GM21529 (cell line): ENCODE results near the gene GLCE.
"Not testable (repeated sequence)": the region's sequence is repeated elsewhere in the genome, so short reads cannot be mapped to it uniquely, and the experiment has no call there.

Source experiments
- ATAC-seq: cut with Tn5 transposase; IDR thresholded peaks from one replicate; pipeline ENCODE4 v1.9.1; 2021; ENCODE audit not compliant: unreplicated experiment

The GLCE gene

GRCh38 chr15:69271217-69271616 is 110.8 kb downstream of the GLCE start:
- ATAC-seq, result no peak

DNA sequence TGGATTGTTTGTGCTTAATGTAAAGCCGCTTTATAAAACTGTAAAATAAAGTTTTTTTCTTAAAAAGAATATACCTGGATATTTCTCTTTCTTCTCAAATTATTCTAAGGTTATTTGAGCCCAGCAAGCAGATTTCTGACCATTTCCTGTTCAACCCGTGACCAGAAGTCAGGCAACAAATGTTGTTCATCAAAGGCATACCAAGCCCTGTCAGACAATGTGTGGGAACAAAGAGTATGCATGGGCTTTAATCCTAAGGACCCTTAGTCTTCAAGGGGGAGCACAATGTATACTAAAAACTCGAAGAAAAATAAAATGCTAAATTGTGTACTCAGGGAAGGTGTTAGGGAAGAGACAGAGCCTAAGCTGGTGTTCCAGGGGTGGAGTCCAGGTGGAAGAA is 111.7 kb downstream of the GLCE start:
- no peak for ATAC-seq

- no peak for ATAC-seq
Measured at GRCh38 chr15:69272891-69273290, 112.5 kb downstream of the GLCE start.

GRCh38 chr15:69275074-69275670 is 114.7 kb downstream of the GLCE start:
- no peak for ATAC-seq

GRCh38 chr15:69275933-69276560 is 115.6 kb downstream of the GLCE start:
- no peak for ATAC-seq

GRCh38 chr15:69277316-69277715 is 116.9 kb downstream of the GLCE start:
- no peak for ATAC-seq

DNA sequence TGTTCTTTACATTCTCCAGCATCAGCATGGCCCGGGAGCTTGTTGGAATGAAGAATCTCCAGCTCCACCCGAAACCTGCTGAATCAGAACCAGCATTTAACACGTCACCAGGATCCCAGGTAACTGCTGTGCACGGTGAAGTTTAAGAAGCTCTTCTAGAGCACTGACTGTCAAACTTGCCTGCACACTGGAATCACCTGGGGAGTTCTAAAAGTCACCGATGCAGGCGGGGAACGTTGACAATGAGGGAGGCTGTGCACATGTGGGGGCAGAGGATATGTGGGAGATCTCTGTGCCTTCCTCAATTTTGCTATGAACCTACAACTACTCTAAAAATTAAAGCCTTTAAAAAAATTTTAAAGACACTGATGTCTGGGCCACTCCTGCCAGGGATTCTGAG is 119.2 kb downstream of the GLCE start:
- ATAC-seq, result no peak

DNA sequence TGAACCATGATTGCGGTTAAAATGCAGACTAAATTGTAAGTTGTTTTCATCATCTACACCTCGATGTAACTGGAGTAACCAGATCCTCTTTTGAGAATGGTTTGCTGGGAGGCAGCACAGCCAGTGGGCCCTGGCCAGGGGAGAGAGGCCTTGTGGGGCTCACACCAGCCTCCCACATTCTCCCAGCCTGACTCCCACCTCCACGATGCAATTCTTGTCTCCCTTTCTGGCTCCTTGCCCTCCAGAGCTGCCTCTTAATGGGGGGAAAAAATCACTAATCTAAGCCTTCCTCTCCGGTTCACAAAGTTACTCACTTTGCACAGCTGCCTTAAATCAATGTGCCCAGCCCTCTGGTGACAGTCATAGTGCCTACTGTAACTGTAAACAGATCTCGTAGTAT is 120.3 kb downstream of the GLCE start:
- ATAC-seq, result no peak

GRCh38 chr15:69282104-69282743 is 121.8 kb downstream of the GLCE start:
- ATAC-seq, result no peak

DNA sequence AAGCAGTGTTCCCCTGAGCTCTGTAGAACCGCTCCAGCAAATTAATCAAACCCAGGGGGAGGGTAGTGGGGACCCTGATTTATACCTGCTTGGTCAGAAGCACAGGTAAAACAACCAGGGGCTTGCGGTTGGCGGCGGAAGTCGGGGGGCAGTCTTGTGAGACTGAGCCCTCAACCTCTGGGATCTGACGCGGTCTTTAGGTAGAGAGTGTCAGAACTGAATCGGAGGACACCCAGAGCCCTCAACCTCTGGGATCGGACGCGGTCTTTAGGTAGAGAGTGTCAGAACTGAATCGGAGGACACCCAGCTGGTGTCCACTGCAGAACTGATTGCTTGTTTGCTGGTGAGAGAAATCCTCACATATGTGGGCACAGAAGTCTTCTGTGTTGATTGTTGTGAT is 125.4 kb downstream of the GLCE start:
- ATAC-seq, result no peak

DNA sequence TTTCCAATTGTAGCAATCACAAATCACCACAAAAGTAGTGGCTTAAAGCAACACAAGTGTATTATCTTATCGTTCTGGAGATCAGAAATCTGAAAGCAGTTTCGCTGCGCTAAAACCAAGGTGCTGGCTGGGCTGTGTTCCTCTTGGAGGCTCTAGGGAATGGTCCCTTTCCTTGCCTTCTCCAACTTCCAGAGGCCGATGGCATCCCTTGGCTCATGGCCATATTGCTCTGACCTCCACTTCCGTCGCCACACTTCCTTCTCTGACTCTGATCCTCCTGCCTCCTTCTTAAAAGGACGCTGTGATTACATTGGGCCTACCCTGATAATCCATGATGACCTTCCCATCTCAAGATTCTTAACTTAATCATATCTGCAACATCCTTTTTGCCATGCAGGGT is 127.6 kb downstream of the GLCE start:
- ATAC-seq, result no peak

DNA sequence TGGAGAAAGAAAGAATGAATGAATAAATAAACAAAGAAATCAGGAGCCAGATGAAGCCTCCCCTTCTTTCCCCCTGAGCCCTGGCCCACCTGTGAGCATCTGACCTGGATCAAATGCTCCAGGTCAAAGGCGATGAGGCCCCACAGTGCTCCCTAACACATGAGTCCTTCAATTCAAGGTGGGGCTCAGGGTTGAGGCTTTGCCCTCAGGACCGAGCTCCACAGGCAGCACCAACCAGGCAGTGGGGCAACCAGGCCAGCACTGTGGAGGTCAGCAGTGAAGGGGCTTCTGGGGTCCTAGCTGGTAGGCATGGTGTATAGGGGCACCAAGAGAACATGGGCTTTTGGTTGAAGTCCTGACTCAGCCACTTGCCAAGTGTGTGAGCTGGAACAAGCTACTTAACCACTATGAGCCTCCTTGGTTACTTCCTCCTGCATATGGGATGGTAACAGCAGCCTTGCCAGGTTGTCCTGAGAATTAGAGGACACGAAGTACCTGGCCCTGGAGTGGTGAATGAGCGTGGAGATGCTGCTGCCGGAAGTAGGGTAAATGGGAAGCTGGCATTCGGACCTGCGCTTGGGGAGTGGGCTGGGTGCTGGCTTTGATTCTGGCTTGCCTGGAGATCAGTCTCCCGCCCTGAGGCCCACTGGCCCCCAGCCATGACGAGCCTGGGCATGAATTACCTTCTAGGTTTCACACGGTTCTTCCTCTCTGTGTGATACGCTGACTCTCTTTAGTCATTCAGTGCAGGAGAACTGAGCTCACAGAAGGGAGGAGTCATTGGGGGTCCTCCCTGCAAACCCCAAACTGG is 128.3 kb downstream of the GLCE start:
- no peak for ATAC-seq

DNA sequence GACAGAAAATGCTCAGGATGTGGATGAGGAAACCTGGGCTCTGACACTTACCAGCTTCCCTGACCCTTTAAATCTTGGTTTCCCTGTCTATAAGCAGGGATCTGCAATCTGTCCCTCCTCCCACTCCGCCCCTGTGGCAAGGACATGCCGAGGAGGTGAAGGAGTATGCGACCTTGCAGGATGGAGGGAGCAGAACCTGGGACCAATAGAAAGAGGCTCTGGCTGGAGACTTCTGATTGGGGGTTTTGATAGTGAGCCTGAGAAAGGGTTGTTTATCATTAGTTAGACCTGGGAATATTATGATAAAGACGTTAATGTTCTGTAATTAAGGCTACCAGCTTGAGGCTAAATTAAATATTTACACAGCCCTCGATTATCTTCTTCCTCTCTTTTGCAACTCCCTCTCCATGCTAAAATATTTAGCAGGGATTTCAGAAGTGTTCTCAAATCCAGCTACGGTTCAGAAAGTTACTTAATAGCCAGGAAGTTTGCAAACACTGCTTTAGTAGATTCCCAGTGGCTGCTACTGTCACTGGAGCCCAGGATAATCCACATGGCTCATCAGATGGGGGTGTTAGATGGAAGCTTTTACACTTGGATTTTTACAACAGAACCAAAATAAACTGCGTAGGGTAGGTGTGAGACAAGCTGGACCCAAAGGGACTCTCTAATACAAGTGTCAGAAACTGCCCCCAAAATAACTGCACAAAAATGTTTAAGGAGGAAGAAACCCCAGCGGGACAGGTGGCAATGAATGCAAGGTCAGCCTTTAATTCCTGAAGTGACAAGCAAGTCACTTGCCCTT is 129.1 kb downstream of the GLCE start:
- ATAC-seq, result no peak

DNA sequence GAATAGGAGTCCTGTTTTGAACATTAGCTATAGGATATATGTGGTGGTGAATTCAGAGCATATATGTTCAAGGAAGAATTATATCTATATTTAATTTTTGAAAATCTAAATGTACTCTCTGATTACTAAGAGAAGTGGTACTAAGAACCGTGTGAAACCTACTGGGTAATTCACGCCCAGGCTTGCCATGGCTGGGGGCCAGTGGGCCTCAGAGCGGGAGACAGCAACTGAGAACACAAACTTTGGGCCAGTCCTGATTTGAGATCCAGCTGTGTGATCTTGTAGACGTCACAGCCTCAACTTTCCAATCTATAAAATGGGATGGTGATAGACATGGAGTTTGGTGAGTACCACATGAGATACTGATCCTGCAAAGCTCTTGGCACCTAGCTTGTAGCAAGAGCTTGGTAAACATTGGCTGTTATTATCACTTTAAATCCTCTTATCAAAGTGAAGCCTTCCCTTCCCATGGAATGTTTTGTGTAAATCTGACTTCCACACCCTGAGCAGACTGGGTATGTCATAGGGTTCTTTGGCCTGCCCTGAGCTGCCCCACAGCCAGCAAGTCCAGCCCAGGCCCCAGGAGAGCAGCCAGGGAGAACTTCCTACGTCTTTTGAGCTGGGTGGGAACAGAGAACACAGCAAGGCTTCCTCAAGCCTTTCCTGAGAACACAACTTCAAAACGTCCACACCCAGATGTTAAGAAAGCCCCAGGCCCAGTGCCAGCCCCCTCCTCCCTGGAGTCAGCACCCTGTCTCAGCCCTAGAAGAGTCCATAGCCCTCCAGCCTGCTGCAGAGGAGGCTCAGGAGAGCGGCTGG is 130.1 kb downstream of the GLCE start:
- no peak for ATAC-seq

DNA sequence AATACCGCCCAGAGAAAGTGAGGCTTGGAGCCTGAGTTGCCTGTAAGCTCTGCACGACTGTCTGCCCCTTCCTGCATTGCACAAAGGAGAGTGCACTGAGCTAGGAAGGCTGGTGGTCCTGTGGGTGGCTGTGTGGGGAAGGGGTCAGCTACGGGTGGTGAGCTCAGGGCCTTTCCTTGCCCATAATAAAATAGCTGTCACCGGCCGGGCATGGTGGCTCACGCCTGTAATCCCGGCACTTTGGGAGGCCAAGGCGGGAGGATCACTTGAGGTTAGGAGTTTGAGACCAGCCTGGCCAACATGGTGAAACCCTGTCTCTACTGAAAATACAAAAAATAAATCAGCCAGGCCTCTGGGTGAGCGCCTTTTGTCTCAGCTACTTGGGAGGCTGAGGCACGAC is 131.2 kb downstream of the GLCE start:
- not testable (repeated sequence) for ATAC-seq

- no peak for ATAC-seq
Measured at GRCh38 chr15:69292826-69293420, 132.5 kb downstream of the GLCE start.

DNA sequence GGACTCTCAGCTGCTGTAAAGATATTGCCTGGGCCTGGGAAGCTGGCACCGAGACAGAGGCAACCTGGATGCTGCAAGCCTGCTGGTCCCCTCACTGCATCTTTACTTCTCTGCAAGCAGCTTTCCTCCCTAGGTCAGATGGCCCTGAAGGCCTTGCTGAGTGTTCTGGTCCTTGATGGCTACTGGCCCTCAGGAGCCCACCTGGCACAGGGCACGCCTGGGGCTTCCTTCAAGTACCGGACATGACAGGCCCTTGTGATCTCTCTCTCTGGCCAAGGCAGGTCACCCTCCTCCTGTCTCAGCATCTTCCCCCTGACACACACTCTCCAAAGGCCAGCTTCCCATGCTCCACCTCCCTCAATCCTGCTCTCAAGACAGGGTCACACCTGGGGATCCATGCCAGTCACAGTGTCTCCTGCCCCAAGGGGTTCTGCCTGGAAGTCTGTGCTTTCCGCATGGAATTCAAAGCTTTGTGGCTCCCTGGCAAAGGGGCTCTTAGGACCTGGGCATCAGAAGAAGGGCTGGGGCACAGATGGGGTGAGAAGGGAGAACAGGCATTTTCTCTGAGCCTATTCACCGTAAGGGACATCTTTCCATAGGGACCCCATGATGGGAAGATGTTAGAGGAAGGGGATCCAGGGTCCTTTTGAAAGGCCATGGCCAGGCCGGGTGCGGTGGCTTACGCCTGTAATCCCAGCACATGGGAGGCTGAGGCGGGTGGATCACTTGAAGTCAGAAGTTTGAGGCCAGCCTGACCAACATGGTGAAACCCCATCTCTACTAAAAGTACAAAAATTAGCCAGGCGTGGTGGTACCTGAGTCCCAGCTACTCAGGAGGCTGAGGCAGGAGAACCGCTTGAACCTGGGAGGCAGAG is 133.5 kb downstream of the GLCE start:
- no peak for ATAC-seq

- no peak for ATAC-seq
Measured at GRCh38 chr15:69296606-69297005, 136.2 kb downstream of the GLCE start.
